Measurements from ENCODE around the gene VWA7.

VWA7 gene

DNA sequence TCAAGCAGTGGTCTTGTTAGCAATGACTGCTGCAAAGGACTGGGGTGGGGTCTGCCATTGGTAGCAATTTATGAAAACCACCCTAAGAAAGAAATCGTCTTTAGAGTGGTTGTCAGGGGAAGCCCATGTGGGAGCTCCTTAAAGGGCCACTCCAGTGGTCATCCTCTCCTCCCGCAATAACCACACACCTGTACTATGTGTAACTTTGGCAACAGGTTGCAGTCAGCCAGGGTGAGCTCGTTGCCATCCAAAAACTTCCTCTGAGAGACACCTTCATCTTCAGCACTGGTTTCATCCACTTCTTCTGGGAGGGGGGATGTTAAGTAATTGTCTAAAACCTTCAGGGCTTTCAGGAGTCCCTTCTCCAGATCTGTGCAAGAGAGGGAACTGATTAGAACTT is 45.1 kb downstream of the VWA7 start:
- Histone ChIP-seq H3K4me3 (ENCODE audit: low read depth, low read length) (no peak overlapping the region), H3K27me3 (ENCODE audit: insufficient read depth, low read depth, severe bottlenecking) (no peaks in the 10 kb centered on the region), H3K27ac (no peak overlapping the region), H3K36me3 (peaks cover 55% of the 10 kb centered on the region), H3K9me3 (ENCODE audit: severe bottlenecking) (no peaks in the 10 kb centered on the region)
- DNase-seq = no peak
- TF ChIP-seq, protein P1, sequence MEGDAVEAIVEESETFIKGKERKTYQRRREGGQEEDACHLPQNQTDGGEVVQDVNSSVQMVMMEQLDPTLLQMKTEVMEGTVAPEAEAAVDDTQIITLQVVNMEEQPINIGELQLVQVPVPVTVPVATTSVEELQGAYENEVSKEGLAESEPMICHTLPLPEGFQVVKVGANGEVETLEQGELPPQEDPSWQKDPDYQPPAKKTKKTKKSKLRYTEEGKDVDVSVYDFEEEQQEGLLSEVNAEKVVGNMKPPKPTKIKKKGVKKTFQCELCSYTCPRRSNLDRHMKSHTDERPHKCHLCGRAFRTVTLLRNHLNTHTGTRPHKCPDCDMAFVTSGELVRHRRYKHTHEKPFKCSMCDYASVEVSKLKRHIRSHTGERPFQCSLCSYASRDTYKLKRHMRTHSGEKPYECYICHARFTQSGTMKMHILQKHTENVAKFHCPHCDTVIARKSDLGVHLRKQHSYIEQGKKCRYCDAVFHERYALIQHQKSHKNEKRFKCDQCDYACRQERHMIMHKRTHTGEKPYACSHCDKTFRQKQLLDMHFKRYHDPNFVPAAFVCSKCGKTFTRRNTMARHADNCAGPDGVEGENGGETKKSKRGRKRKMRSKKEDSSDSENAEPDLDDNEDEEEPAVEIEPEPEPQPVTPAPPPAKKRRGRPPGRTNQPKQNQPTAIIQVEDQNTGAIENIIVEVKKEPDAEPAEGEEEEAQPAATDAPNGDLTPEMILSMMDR (IDR thresholded peaks at IDR 0.05; ENCODE audit: low read depth, low read length) = no peak

DNA sequence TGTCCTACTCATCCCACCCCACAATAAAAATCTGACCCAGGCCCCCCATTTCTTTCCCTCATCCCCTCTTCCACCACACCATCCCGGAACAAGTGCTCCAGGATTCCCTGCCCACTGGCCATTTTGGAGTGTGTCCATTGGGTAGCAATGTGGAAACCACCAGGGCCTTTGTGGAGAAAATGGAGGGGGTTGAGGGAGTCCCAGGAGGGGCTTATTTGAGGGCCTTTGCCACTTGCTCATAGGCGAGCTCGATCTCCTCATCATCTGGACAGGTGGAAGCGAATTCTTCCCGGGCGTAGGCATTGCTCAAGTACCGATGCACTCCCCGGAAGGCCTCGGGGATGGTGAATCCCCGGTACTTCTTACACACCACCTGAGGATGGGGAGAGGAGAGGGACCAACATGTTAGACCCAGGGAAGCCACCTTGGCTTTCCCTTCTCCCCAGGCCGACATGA is 46.5 kb downstream of the VWA7 start:
- H3K27ac ChIP-seq = peak overlapping the region; percentile 81
- TF ChIP-seq, protein P1 (IDR thresholded peaks at IDR 0.05; ENCODE audit: low read depth, low read length) = no peak

DNA sequence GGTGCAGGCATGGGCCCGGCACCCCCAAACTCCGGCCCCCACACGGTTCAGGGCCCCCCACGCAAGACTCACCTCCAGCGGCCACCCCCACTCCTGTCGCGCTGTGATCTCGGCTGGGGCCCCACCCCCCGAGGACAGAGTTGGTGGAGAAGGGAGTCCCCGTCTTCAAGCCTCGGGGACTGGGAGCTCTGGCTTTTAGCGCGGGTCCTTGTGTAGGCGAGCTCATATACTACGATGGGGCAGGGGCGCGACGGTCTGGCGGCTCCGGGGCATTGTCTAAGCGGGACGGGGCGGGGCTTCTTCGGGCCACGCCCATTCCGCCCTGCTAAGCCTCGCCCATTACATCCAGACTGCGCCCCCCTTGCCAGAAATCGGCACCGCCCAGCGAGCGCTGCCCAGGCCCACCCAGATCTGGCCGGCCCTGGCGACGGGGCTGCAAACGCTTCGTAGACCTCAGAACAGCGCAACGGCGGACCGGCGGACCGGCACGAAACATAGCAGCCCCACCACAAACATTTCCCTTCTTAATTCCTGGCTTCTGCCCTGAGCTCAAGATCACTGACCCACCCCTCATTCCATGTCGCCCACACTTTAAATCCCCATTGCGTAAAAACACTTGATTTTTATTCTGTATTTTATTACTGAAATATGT is 47.0 kb downstream of the VWA7 start:
- Histone ChIP-seq H3K9me3 (ENCODE audit: severe bottlenecking) (no peaks in the 10 kb centered on the region), H3K27ac (peak overlapping the region; percentile 81), H3K36me3 (peaks cover 68% of the 10 kb centered on the region), H3K27me3 (ENCODE audit: insufficient read depth, low read depth, severe bottlenecking) (no peaks in the 10 kb centered on the region), H3K4me3 (ENCODE audit: low read depth, low read length) (peak overlapping the region; percentile 82)
- TF ChIP-seq, protein P1 (IDR thresholded peaks at IDR 0.05; ENCODE audit: low read depth, low read length) = peak; percentile 14; the same call in 1 of the 2 replicates
- DNase-seq = peak; percentile 94

More for the DNA sequence above, 46.5 kb downstream of the VWA7 start:
- H3K4me3 ChIP-seq (ENCODE audit: low read depth, low read length) = no peak overlapping the region
- H3K9me3 ChIP-seq (ENCODE audit: severe bottlenecking) = no peaks in the 10 kb centered on the region
- peaks cover 68% of the 10 kb centered on the region for H3K36me3 ChIP-seq
- DNase-seq = no peak
- no peaks in the 10 kb centered on the region for H3K27me3 ChIP-seq (ENCODE audit: insufficient read depth, low read depth, severe bottlenecking)

DNA sequence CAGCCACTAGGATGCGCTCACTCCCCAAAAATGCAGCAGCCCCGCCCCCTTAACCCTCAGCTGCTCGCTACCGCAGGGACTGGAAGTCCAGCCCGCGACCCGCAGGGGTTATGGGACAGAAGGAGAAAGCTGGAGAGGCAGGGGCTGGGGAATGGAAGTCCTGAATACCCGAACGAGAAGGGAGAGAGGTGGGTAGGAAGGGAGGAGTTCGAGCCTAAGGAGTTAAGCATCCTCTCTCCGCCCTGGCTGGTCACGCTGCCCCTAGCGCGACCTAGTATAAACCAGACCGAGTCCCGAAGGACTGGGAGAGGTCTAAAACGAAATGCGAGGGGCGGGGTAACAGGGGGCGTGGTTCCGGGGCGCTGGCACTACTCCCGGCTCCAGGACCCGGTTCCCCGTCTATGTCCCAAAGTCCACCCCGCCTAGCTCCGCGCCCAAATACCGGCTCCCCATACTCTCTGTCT is 47.6 kb downstream of the VWA7 start:
- peak; percentile 98 for DNase-seq

DNA sequence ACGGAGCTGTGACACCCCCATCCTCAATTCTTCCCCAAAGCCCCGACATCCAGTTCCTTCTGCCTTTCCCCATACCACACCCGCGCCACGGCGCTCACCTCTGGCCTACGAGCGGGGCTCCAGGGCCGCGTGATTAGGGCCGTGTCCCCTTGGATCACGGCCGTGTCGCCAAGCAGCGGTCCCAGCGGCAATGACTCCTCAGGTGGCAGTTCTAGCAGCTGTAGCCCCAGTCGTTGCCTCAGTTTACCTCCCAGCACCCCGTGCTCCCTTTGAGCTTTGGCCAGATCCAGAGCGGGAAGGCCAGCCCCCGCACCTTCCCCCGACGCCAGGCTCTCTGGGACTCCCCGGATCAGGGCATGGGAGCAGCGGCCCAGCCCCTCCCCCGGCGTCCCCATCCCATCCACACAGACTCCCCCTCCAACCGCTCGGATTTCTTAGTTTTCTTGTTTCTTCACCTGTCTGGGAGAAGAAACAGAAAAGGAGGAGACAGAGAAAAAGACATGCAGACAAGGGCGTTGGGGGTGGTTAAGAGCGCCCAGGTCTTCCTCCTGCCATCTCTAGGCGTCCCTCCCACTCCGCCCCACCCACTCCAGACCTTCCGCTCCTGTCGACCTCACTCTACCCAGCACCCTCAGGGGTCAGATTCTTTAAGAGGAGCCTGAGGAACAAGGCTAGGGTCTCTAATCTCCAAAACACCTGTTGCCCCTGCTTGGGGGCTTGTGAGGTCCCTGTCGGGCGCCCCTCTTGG is 48.2 kb downstream of the VWA7 start, which contains the start of gene DDAH2:
DDAH2 (minus strand) TSS at position 533 of the 748 bp plus-strand sequence; CDS start at position 395, 138 bp downstream.
- DNase-seq = no peak
- no peaks in the 10 kb centered on the region for H3K9me3 ChIP-seq (ENCODE audit: severe bottlenecking)
- H3K36me3 ChIP-seq = peaks cover 61% of the 10 kb centered on the region
- TF ChIP-seq, protein P1 (IDR thresholded peaks at IDR 0.05; ENCODE audit: low read depth, low read length) = peak; percentile 90; the same call in 1 of the 2 replicates
- H3K27me3 ChIP-seq (ENCODE audit: insufficient read depth, low read depth, severe bottlenecking) = no peaks in the 10 kb centered on the region
- peak within 1 kb of the TSS; percentile 82 for H3K4me3 ChIP-seq (ENCODE audit: low read depth, low read length)
- H3K27ac ChIP-seq = peak within 1 kb of the TSS; percentile 81

More for the DNA sequence above, 47.6 kb downstream of the VWA7 start:
- Histone ChIP-seq H3K27me3 (ENCODE audit: insufficient read depth, low read depth, severe bottlenecking) (no peaks in the 10 kb centered on the region), H3K36me3 (peaks cover 67% of the 10 kb centered on the region), H3K27ac (peak overlapping the region; percentile 81), H3K9me3 (ENCODE audit: severe bottlenecking) (no peaks in the 10 kb centered on the region), H3K4me3 (ENCODE audit: low read depth, low read length) (peak overlapping the region; percentile 82)
- TF ChIP-seq, protein P1 (IDR thresholded peaks at IDR 0.05; ENCODE audit: low read depth, low read length) = no peak; the same call in 1 of the 2 replicates
